Mesodermal cell (in vitro differentiated cells): ENCODE data around the gene CSTF2T. TPM values are rescaled to one million over a fixed set of nuclear protein-coding genes. Genes with fewer than 3 reads are reported as not detected.

Experiments used
- H3K27ac ChIP-seq: 2 replicates; pipeline ENCODE4 v1.7.0; 2013; ENCODE audit warnings: mild to moderate bottlenecking, low read depth, low read length, moderate library complexity; ENCODE audit not compliant: severe bottlenecking
- H3K36me3 ChIP-seq: 2 replicates; pipeline ENCODE4 v1.7.1; 2013; ENCODE audit warnings: mild to moderate bottlenecking, low read length, moderate library complexity; ENCODE audit not compliant: control insufficient read depth, insufficient read depth
- H3K4me1 ChIP-seq: one replicate; pipeline ENCODE4 v1.7.1; 2013; ENCODE audit warnings: mild to moderate bottlenecking, low read length; ENCODE audit not compliant: insufficient read depth, control insufficient read depth, poor library complexity, severe bottlenecking
- H3K4me3 ChIP-seq: 2 replicates; pipeline ENCODE4 v1.7.0; 2013; ENCODE audit warnings: low read length, control low read depth, mild to moderate bottlenecking; ENCODE audit not compliant: insufficient read depth, poor library complexity, severe bottlenecking; ENCODE audit errors: extremely low read depth
- H3K9me3 ChIP-seq: 2 replicates; pipeline ENCODE4 v1.7.1; 2013; ENCODE audit warnings: mild to moderate bottlenecking, low read length, moderate library complexity; ENCODE audit not compliant: control insufficient read depth
- WGBS, 2 experiments: methylation state at CpG; one replicate each; pipeline ENCODE4 v1.1.5; 2013; ENCODE audit warnings: missing lambda C conversion rate in 2 of 2; ENCODE audit not compliant: insufficient coverage in 2 of 2; 5-methylcytosine and 5-hydroxymethylcytosine counted together
- polyA plus RNA-seq, 2 experiments: library from polyadenylated mRNA; stranded (reverse); fragments of 50-300 nt; gene quantifications; one replicate each; pipeline ENCODE4 v1.2.3, GENCODE V29; 2013

The CSTF2T gene
- polyA plus RNA-seq (2013, experiment 1 of 2): 17.7 TPM
- polyA plus RNA-seq (2013, experiment 2 of 2): 16.8 TPM

- H3K36me3 ChIP-seq: peaks cover 15% of the 10 kb centered on the region
- H3K4me3 ChIP-seq: peak within 1 kb of the TSS; percentile 69
- peaks cover 19% of the 10 kb centered on the region for H3K4me1 ChIP-seq
- 1% methylated on average over 32 to 33 of the region's 45 CpGs for WGBS, 2 experiments
- peak within 1 kb of the TSS; percentile 99 for H3K27ac ChIP-seq
- no peaks in the 10 kb centered on the region for H3K9me3 ChIP-seq
Observed at GRCh38 chr10:51699475-51700227, at the start of gene CSTF2T. TSS of gene CSTF2T (minus strand) at chr10:51699595. CDS start at chr10:51699549, 46 bp downstream.

- WGBS, 2 experiments: 89 to 100% methylated on average over 1 of the region's 1 CpG
- H3K4me1 ChIP-seq: no peaks in the 10 kb centered on the region
- no peak overlapping the region for H3K27ac ChIP-seq
- H3K9me3 ChIP-seq: no peaks in the 10 kb centered on the region
- H3K4me3 ChIP-seq: no peak overlapping the region
- H3K36me3 ChIP-seq: no peaks in the 10 kb centered on the region
Observed at GRCh38 chr10:51748959-51749358, 49.6 kb upstream of the CSTF2T start.

GRCh38 chr10:51747216-51747615 lies 47.8 kb upstream of the CSTF2T start:
- H3K9me3 ChIP-seq: no peaks in the 10 kb centered on the region
- H3K36me3 ChIP-seq: no peaks in the 10 kb centered on the region
- H3K4me1 ChIP-seq: no peaks in the 10 kb centered on the region
- H3K4me3 ChIP-seq: no peak overlapping the region
- 100% methylated on average over 1 of the region's 1 CpG; no CpG with 5 or more reads in 1 of the 2 experiments for WGBS, 2 experiments
- no peak overlapping the region for H3K27ac ChIP-seq

GRCh38 chr10:51745397-51745796 lies 46.0 kb upstream of the CSTF2T start:
- Histone ChIP-seq H3K36me3 (no peaks in the 10 kb centered on the region), H3K9me3 (no peaks in the 10 kb centered on the region), H3K4me3 (no peak overlapping the region), H3K27ac (no peak overlapping the region), H3K4me1 (no peaks in the 10 kb centered on the region)
- WGBS, 2 experiments: 100% methylated on average over 2 of the region's 2 CpGs

- H3K4me3 ChIP-seq: no peak overlapping the region
- H3K9me3 ChIP-seq: no peaks in the 10 kb centered on the region
- no peaks in the 10 kb centered on the region for H3K4me1 ChIP-seq
- WGBS, 2 experiments: 93 to 97% methylated on average over 5 of the region's 6 CpGs
- H3K36me3 ChIP-seq: no peaks in the 10 kb centered on the region
- H3K27ac ChIP-seq: no peak overlapping the region
Observed at GRCh38 chr10:51744235-51745000, 45.0 kb upstream of the CSTF2T start.

GRCh38 chr10:51743146-51743545 lies 43.8 kb upstream of the CSTF2T start:
- H3K4me3 ChIP-seq: no peak overlapping the region
- WGBS, 2 experiments: 93 to 95% methylated on average over 4 of the region's 6 CpGs

GRCh38 chr10:51733057-51733456 lies 33.7 kb upstream of the CSTF2T start:
- no CpG with 5 or more reads among the region's 1 CpG for WGBS, 2 experiments
- H3K27ac ChIP-seq: no peak overlapping the region
- peaks cover 4% of the 10 kb centered on the region for H3K4me1 ChIP-seq
- H3K9me3 ChIP-seq: no peaks in the 10 kb centered on the region
- H3K36me3 ChIP-seq: no peaks in the 10 kb centered on the region
- H3K4me3 ChIP-seq: no peak overlapping the region

More at GRCh38 chr10:51743146-51743545, 43.8 kb upstream of the CSTF2T start:
- no peak overlapping the region for H3K27ac ChIP-seq
- H3K4me1 ChIP-seq: no peaks in the 10 kb centered on the region
- no peaks in the 10 kb centered on the region for H3K36me3 ChIP-seq
- H3K9me3 ChIP-seq: no peaks in the 10 kb centered on the region

- H3K36me3 ChIP-seq: no peaks in the 10 kb centered on the region
- H3K4me1 ChIP-seq: peaks cover 4% of the 10 kb centered on the region
- no peak overlapping the region for H3K4me3 ChIP-seq
- 80 to 94% methylated on average over 1 to 2 of the region's 7 CpGs for WGBS, 2 experiments
- H3K9me3 ChIP-seq: no peaks in the 10 kb centered on the region
- no peak overlapping the region for H3K27ac ChIP-seq
Observed at GRCh38 chr10:51729822-51730555, 30.6 kb upstream of the CSTF2T start.

- no CpG with 5 or more reads among the region's 1 CpG for WGBS, 2 experiments
- Histone ChIP-seq H3K36me3 (no peaks in the 10 kb centered on the region), H3K4me3 (no peak overlapping the region), H3K27ac (no peak overlapping the region), H3K4me1 (peaks cover 1% of the 10 kb centered on the region), H3K9me3 (no peaks in the 10 kb centered on the region)
Observed at GRCh38 chr10:51724038-51724437, 24.6 kb upstream of the CSTF2T start.

GRCh38 chr10:51718804-51719291 lies 19.5 kb upstream of the CSTF2T start:
- no peak overlapping the region for H3K27ac ChIP-seq
- no peaks in the 10 kb centered on the region for H3K9me3 ChIP-seq
- peaks cover 7% of the 10 kb centered on the region for H3K4me1 ChIP-seq
- H3K4me3 ChIP-seq: no peak overlapping the region
- no peaks in the 10 kb centered on the region for H3K36me3 ChIP-seq
